ENCODE measurements around the gene RIPOR3. TPM values are rescaled to one million over a fixed set of nuclear protein-coding genes. Genes with fewer than 3 reads are reported as not detected.

The RIPOR3 gene
- total and polyA plus RNA-seq, 4 donors: 5.6 to 90.3 (median 16.3) TPM

DNA sequence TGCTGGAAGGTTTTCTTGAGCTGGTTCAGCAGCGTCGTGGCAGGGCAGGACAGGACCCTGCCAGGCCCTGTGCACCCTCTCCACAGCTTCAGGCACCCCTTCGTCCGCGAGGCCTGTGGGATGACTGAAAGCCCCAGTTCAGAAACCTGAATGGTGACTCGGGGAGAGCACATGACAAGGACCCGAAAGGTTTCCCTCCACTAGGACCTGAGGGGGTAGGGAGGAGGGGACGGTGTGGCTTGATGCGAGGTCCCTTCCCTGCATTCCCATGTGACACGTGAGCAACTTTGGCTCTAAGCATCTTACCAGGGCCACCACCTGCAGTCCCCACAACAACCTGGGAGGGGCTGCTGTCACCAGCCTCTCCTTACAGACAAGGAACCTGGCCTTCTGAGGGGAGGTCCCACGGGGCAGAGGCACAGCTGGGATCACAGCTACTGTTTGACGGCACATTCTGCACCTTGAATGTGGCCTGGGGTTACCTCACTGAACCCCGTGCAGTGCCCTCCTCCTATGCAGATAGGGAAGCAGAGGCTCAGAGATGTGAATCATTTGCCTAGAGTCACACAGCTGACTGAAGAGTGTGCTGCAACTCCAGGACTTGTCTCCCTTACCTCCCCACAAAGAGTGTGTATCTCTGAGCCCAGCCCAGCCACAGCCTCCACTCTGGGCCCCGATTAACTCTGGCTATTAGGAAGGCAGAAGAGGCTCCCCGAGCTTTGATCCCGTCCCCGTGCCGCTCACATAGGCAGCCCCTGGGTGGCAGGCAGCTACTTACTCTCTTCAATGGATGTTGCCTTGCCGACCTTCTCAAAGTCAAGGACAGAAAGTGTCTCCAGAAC, 96.5 kb downstream of the RIPOR3 start:
- Histone ChIP-seq H3K27ac (ENCODE audit: low read depth in 1 of 2, low read length in 2 of 2) (no peak overlapping the region), H3K9ac (ENCODE audit: low read depth in 1 of 2, low read length in 2 of 2) (no peak overlapping the region), H3K27me3 (ENCODE audit: control insufficient read depth in 4 of 4, insufficient read depth in 4 of 4, low read length in 3 of 4) (no peaks in the 10 kb centered on the region), H3K4me1 (ENCODE audit: control insufficient read depth in 4 of 4, insufficient read depth in 4 of 4, low read length in 3 of 4) (peaks cover 2 to 17% (median 9%) of the 10 kb centered on the region in 4 donors), H3K9me3 (ENCODE audit: control insufficient read depth in 4 of 4, low read length in 3 of 4) (no peaks in the 10 kb centered on the region), H3K4me3 (ENCODE audit: low read depth in 1 of 3, low read length in 3 of 3) (no peak overlapping the region), H3K36me3 (ENCODE audit: control insufficient read depth in 4 of 4, insufficient read depth in 3 of 4, low read depth in 1 of 4, low read length in 3 of 4) (peaks cover 0 to 2% (median 0%) of the 10 kb centered on the region in 4 donors)
- TF ChIP-seq FOXA2 (IDR thresholded peaks at IDR 0.05): no peak
- TF ChIP-seq, protein P1, sequence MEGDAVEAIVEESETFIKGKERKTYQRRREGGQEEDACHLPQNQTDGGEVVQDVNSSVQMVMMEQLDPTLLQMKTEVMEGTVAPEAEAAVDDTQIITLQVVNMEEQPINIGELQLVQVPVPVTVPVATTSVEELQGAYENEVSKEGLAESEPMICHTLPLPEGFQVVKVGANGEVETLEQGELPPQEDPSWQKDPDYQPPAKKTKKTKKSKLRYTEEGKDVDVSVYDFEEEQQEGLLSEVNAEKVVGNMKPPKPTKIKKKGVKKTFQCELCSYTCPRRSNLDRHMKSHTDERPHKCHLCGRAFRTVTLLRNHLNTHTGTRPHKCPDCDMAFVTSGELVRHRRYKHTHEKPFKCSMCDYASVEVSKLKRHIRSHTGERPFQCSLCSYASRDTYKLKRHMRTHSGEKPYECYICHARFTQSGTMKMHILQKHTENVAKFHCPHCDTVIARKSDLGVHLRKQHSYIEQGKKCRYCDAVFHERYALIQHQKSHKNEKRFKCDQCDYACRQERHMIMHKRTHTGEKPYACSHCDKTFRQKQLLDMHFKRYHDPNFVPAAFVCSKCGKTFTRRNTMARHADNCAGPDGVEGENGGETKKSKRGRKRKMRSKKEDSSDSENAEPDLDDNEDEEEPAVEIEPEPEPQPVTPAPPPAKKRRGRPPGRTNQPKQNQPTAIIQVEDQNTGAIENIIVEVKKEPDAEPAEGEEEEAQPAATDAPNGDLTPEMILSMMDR (IDR thresholded peaks at IDR 0.05; ENCODE audit: low read depth, low read length, missing input control): no peak
- no peak for DNase-seq (ENCODE audit: low spot score)
- WGBS: 56% methylated on average over 19 of the region's 19 CpGs

DNA sequence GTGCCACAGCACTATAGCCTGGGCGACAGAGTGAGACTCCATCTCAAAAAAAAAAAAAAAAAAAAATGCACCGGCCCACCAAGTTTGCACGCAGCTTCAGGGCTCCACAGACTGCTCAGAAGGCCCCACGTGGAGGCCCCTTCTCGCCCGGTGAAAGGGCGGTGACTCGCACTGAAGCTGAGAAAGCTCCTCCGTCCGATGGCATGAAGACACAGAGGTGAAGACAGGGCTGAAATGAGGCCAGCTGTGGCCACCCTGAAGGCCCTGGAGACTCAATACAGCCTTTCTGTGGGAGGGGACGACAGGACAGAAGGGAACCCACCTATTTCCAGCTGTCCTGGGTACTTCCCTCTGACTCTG, 97.1 kb downstream of the RIPOR3 start:
- no peaks in the 10 kb centered on the region for H3K27me3 ChIP-seq (ENCODE audit: control insufficient read depth in 4 of 4, insufficient read depth in 4 of 4, low read length in 3 of 4)
- H3K9me3 ChIP-seq (ENCODE audit: control insufficient read depth in 4 of 4, low read length in 3 of 4): no peaks in the 10 kb centered on the region
- WGBS: 79% methylated on average over 11 of the region's 11 CpGs
- H3K4me3 ChIP-seq (ENCODE audit: low read depth in 1 of 3, low read length in 3 of 3): no peak overlapping the region
- H3K27ac ChIP-seq (ENCODE audit: low read depth in 1 of 2, low read length in 2 of 2): no peak overlapping the region
- H3K9ac ChIP-seq (ENCODE audit: low read depth in 1 of 2, low read length in 2 of 2): no peak overlapping the region
- no peak for TF ChIP-seq YY1 (IDR thresholded peaks at IDR 0.05)
- no peak for TF ChIP-seq SP1 (IDR thresholded peaks at IDR 0.05)
- TF ChIP-seq, protein P2, sequence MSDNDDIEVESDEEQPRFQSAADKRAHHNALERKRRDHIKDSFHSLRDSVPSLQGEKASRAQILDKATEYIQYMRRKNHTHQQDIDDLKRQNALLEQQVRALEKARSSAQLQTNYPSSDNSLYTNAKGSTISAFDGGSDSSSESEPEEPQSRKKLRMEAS (IDR thresholded peaks at IDR 0.05): no peak
- no peak for TF ChIP-seq HNF4G (IDR thresholded peaks at IDR 0.05)
- no peak for TF ChIP-seq EGR1 (IDR thresholded peaks at IDR 0.05; ENCODE audit: low read depth in 2 of 2)
- TF ChIP-seq JUND (IDR thresholded peaks at IDR 0.05): no peak
- TF ChIP-seq, protein P3, sequence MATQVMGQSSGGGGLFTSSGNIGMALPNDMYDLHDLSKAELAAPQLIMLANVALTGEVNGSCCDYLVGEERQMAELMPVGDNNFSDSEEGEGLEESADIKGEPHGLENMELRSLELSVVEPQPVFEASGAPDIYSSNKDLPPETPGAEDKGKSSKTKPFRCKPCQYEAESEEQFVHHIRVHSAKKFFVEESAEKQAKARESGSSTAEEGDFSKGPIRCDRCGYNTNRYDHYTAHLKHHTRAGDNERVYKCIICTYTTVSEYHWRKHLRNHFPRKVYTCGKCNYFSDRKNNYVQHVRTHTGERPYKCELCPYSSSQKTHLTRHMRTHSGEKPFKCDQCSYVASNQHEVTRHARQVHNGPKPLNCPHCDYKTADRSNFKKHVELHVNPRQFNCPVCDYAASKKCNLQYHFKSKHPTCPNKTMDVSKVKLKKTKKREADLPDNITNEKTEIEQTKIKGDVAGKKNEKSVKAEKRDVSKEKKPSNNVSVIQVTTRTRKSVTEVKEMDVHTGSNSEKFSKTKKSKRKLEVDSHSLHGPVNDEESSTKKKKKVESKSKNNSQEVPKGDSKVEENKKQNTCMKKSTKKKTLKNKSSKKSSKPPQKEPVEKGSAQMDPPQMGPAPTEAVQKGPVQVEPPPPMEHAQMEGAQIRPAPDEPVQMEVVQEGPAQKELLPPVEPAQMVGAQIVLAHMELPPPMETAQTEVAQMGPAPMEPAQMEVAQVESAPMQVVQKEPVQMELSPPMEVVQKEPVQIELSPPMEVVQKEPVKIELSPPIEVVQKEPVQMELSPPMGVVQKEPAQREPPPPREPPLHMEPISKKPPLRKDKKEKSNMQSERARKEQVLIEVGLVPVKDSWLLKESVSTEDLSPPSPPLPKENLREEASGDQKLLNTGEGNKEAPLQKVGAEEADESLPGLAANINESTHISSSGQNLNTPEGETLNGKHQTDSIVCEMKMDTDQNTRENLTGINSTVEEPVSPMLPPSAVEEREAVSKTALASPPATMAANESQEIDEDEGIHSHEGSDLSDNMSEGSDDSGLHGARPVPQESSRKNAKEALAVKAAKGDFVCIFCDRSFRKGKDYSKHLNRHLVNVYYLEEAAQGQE (IDR thresholded peaks at IDR 0.05): no peak
- TF ChIP-seq FOXA1 (IDR thresholded peaks at IDR 0.05): no peak
- TF ChIP-seq FOXA2 (IDR thresholded peaks at IDR 0.05): no peak
- TF ChIP-seq, protein P1 (IDR thresholded peaks at IDR 0.05; ENCODE audit: low read depth, low read length, missing input control): no peak
- TF ChIP-seq, protein P4, sequence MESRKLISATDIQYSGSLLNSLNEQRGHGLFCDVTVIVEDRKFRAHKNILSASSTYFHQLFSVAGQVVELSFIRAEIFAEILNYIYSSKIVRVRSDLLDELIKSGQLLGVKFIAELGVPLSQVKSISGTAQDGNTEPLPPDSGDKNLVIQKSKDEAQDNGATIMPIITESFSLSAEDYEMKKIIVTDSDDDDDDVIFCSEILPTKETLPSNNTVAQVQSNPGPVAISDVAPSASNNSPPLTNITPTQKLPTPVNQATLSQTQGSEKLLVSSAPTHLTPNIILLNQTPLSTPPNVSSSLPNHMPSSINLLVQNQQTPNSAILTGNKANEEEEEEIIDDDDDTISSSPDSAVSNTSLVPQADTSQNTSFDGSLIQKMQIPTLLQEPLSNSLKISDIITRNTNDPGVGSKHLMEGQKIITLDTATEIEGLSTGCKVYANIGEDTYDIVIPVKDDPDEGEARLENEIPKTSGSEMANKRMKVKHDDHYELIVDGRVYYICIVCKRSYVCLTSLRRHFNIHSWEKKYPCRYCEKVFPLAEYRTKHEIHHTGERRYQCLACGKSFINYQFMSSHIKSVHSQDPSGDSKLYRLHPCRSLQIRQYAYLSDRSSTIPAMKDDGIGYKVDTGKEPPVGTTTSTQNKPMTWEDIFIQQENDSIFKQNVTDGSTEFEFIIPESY (IDR thresholded peaks at IDR 0.05): no peak
- no peak for TF ChIP-seq NR2F2 (IDR thresholded peaks at IDR 0.05)
- TF ChIP-seq RAD21 (IDR thresholded peaks at IDR 0.05): no peak
- no peak for TF ChIP-seq GABPA (IDR thresholded peaks at IDR 0.05 in 1 of 2, conservative IDR thresholded peaks at IDR 0.05 in 1 of 2)
- no peak for TF ChIP-seq RXRA (IDR thresholded peaks at IDR 0.05)
- no peak for TF ChIP-seq TAF1 (conservative IDR thresholded peaks at IDR 0.05)
- TF ChIP-seq, protein P5, sequence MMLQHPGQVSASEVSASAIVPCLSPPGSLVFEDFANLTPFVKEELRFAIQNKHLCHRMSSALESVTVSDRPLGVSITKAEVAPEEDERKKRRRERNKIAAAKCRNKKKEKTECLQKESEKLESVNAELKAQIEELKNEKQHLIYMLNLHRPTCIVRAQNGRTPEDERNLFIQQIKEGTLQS (IDR thresholded peaks at IDR 0.05): no peak
- no peak for DNase-seq (ENCODE audit: low spot score)
- H3K4me1 ChIP-seq (ENCODE audit: control insufficient read depth in 4 of 4, insufficient read depth in 4 of 4, low read length in 3 of 4): peaks cover 2 to 11% (median 8%) of the 10 kb centered on the region in 4 donors
- H3K36me3 ChIP-seq (ENCODE audit: control insufficient read depth in 4 of 4, insufficient read depth in 3 of 4, low read depth in 1 of 4, low read length in 3 of 4): peaks cover 0 to 2% (median 0%) of the 10 kb centered on the region in 4 donors

Measured in liver (tissue), 9 donors.